ENCODE data around the gene TBC1D16.
A peak's percentile ranks its signal among the peaks of the same experiment; 100 is the strongest.

Gene TBC1D16

DNA sequence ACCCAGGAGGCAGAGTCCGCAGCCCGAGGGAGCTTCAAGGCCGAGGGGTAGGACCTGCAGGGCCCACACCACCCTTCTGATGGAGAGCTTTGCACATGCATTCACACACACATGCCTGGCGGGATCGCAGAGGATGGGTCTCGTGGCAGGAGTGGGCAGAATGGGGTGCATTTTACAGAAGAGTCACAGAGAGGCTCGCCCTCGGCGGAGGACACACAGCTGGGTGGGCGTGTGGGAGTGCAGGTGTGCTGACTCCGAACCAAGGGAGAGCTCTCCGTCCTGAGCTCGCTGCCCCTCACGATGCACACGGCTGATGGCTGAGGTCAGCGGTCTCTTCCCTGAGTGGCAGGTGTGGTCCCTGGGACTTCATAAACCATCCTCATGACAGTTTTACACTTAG lies 99.6 kb downstream of the TBC1D16 start:
- DNase-seq, result no peak

DNA sequence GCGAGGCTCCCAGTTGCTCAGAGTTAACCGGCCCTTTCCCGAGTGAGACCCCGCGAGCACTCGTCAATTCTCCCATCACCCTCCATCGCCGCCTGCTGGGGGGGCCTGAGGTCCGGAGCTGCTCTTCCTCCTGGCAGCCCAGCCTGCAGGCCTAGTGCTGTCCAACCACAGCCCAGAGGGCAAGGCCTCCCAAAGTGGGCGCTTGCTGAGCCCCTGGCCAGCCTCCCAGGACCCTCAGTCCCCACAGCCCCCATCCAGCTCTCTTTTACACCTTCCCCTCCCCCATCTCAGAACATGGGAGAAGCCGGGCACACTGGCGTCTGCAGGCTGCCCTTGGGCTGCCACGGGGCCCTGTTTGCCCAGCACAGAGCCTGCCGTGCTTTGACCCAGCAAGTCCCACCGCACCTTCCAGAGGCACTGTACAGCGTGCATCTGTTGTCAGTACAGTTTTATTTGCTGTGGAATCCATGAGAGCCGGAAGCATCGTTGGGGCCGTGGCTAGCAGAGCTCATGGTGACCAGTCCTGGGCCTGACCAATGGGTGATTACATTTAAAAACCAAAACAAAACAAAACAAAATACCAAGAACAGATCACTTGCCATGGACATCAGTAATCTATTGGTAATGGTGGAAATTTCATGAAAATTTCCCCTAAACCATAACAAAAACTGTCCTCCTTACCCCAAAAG lies 100.3 kb downstream of the TBC1D16 start:
- DNase-seq, result no peak

DNA sequence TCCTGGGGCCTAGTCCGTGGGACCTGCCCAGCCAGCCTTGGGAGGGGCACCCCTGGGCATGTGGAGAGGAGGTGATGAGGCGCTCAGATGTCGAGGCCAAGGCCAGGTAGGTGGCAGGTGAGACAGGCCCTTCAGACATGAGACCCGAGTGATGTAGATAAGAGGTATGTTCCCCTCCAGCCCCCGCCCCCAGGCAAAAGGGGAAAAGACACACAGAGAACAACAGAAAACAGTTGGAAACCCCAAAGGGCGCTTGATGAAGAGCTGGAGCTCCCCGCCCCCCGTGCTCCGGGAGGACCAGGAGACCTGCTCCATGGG lies 101.1 kb downstream of the TBC1D16 start:
- no peak for DNase-seq

DNA sequence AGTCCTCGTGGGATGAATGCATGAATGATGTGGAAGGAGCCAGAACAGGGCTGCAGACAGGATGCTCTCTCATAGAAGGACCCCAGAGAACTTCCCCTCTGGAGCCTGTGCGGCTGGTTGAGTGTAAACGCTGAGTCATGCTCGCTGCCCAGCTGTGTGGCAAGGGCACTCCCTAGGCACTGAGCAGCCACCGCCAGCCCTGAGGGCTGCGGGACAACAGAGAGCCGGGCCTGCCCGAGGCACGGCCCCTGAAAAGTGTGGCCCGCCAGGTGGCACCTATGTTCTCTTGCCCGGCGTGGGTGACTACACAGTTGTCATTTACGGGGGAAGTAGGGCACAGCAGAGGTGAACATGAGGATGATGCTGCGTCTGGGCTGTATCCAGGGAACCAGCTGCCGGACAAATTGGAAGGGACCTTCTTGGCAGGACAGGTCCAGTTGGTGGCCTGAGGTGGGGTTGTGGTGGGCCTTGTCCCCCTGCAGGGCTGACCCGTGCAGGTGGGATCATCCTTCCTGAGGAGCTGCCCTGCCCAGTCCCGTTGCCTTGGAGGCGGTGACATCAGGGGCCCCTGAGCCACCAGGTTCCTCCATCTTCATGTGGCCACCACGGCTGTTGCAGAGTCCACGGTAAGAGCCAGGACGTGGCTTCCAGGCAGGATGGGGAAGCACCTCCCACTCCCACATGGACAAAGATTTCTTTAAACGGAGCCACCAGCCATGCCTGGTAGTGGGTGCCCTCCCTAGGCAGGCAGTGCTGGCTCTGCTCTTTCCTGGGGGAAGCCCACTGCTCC lies 101.6 kb downstream of the TBC1D16 start:
- DNase-seq, result no peak

DNA sequence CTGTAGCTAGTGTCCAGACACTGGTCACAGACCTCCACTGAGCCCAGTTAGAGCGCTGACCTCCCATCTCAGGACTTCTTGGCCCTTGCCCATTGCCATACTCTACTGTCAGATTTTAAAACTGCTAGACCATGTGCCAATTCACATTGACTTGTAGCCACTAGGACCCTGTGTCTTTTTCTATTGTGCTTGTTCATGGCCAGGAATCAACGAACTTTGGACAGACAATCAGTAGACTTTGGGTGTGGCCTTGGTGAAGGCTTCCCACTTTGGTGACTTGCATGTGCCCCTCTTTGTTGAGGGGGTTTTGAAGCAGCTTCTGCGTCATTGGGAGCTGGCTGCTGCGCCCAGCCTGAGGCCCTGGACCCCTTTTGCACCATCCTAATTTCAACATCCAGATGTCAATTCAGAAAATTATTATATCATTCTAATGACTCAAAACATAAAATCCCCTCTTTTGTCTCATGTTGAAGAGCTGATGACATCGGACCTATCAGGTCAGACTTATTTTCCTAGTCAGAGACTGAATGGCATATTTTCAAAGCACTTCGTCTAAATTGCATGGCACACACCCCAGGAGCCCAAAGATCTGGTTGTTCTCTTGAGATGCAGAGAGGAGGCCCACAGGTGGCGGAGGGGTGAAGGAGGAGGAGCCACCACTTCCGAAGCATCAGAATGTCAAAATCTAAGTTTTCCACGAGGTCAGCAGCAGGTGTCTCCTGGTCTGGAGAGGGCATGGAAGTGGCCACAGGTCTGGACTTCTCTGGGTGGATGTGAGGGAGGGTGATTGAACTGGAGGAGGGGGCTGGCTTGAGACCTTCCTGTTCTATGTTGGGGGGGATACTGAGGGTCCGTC lies 103.0 kb downstream of the TBC1D16 start:
- no peak for DNase-seq

DNA sequence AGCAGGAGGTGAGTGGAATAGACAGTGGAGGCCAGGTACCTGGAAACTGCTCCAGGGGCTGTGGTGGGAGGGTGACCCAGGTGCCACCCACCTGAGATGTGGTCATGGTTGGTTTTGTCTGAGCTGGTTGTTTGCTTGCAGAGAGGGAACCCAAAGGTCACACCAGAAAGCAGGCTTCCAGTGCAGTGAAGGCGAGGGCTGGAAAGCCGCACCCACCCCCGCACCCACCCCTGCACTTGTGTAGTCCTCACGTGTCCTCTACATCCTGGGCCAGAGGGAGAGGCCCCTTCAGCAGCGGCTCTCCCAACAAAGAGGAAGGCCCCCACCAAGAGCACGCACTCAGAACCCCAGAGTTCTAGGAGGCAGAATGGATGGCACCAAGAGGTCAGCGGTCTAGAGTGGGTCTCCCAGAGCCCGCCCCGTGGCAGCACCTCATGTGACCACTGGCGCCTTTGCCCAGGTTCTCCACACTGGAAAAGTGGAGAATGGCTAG lies 103.8 kb downstream of the TBC1D16 start:
- DNase-seq, result no peak

DNA sequence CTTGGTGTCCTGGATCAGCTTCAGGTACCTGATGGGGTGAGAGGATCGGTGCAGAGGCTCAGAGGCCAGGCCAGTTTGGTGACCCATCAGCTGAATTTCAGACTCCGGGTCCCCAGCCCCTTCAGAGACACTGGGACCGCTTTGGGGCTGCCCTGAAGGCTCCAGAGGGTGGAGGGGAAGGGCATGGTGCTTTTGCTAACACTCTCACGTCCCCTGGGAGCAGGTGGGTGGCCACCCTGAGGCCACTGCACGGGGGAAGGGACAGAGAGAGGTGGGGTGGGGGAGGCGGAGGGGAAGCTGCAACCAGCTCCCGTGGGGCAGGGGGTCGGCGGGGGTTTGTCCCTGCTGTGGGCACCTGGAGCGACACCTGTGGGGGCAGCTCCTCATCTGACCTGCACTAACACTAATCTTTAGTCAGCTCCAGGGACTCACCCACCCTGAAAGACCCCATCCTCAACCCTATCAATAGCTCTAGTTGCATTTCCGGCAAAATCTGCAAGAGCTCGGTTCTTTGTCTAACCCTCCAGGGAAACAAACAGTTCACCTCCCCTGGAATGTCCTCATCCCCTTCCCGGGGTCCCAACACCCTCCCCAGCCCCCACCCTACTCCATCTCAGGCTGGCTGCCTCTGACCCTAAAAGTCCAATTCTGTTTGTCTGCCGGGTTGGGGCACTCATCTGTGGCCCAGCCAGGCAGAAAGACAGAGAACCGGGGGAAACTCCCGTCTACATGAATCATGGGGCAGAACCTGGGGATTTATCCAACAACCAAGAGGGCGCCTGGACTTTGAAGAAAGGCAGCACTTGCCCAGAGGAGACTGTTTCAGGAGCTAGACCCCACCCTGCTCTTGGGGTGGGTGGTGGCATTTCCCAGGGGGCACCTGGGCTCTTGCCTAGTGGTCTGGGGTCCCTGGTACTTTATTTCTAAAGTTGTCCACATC lies 104.5 kb downstream of the TBC1D16 start:
- DNase-seq, result no peak

DNA sequence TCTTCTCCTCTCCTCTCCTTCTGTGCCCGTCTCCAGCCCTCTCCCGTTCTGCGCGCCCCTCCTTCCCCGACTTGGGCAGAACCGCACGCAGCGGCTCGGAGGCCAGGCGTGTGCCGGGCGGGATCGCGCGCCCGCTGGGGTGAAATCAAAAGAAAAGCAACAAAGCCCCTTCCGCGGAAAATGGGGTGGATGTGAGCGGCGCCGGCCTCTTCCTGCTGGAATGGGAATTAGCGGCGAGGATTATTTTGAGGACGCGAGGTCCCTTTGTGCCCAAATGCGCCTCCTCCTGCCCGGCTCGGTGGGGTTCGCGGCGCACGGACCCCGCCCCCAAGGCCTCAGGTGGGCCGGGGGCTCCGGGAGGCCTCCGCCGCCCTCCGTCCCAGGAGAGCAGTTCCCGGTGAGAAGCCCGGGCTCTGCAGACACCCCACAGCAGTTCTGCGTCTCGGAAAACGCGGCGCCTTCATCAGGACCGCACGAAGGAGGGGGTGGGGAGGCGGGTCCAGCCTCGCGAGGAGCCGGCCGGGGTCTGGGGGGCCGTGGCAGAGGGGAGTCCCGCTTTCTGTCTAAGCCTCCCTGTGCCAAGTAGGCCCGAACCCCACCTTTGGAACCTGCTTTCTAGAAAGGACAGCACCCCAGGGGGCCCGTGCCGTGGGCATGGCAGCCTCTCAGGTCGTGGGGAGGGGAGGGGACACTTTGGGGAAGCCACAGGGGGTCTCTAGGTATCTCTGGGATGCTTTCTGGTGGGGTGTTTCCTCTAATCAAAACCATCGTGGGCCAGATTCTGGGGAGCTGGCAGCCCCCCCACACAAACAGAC lies 105.4 kb downstream of the TBC1D16 start:
- DNase-seq, result no peak

DNA sequence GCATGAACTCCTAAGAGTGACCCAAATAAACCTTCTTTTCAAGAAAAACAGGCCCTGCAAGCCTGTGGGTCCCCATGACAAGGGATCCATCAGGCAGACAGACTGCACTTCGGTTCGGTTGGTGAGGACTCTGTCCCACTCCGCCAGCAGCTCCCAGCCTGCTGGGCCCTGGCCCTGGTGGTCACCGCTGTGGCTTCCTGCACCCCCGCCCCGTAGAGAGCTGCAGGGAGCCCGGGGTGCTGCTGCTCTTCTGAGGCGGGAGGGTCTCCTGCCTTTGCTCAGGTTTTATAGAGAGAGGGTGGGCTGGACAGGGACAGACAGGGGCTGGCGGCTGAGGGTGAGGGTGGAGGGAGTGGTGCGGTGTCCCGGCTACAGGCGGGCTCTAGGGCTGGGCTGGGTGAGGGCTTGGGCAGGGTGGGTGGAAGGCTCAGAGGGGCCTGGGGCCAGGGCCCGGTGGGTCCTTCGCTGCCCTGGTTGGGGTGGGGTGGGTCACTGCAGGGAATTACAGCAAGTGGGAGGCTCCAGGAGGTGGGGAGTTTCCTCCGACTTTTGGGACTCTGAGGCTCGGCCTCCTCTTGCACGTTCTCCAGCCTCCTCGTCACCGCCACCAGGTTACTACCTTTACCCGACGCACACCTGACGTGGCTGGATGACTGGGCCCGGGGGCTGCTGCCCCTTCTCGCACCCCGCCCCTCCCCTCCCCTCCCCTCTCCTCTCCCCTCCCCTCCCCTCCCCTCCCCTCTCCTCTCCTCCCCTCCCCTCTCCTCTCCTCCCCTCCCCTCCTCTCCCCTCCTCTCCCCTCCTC lies 106.2 kb downstream of the TBC1D16 start:
- DNase-seq, result no peak

DNA sequence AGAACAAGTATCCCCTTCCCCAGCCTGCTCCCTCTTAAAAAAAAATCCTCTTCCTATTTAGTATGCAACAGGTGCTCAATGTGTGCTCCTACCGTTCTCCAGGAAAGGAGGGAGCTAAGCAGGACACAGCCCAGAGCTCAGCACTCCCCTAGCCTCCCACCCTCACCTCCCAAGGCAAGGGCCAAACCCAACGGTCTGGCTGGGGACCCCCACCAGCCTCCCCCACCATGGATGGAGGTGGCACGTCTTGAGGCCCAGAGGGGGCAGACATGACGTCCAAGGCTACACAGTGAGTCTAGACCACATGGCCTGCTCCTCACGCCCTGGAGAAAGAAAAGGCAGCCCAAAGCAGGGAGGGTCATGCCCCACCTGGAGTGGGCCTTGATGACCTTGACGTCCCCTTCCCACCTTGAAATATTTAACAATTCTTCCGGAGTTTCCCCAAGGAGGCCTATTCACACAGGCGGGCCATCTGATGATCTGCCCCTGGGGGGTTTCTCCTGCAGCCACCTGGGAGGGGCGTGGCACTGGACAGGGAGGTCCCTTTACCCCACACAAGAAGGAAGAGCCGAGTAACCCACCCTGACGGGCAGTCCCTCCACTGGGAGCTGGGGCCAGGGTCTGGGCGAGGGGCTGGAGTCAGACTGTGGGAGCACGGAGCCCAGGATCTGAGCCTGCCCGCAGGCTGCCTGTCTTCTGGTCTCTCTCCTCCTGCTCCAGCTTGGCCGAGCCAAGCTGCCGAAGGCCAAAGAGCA lies 107.0 kb downstream of the TBC1D16 start:
- no peak for DNase-seq

DNA sequence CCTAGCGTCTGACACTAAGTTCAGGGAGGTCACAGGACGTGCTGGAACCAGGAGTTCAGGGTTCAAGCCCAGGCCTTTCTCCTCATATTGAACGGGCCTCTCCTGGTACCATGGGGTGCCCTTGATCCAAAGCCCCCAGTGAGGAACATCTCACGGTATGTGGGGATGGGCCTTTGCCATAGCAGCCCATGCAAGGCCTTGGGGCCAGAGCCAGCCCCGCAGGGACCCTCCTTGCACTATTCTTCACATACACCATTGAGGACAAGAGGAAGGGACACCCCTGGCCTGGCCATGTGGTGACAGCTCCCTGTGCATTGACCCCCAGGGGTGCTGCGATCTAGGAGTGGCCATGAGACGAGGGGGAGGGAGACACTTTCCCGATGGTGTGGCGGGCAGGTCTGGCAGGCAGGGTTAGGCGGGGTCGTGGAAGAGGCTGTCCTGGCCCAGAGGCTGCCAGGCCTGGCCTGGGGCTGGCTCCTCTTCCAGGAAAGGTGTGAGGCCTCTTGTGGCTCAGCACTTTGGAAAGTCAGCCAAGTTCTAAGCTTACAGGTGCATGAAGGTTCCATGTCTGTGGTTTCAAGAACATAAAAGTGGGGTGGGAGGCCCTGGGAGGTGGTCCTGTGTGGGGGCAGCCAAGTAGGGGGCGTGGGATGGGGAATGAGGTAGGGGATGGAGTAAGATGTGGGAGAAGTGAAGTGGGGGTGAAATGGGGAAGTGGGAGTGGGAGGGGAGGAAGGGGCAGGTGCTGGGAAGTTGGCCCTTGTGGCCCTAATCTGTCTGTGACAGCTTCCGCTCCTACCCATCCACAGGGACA lies 107.8 kb downstream of the TBC1D16 start:
- DNase-seq, result no peak

DNA sequence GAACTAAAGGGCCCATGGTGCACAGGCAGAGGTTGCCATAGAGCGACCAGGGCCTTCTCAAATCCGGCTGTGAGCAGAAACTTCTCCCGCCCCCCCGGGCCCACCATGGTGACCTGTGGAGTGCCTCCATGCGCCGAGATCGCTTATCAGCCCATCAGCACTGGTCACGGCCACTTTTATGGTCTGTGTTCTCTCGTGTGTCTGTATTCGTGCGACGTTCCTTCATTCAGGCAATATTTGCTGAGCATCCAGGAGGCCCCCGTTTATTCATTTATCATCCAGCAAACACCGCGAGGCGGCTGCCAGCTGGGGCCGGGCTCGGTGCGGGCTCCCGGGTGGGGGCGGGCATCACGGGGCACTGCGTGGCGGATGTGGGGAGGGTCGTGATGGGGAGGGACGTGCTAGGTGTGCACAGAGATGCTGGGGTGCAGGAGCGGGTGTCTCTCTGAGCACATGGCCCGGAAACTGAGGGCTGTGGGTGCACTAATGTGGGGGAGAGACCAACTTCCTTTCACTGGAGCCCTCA lies 108.5 kb downstream of the TBC1D16 start:
- DNase-seq, result no peak

DNA sequence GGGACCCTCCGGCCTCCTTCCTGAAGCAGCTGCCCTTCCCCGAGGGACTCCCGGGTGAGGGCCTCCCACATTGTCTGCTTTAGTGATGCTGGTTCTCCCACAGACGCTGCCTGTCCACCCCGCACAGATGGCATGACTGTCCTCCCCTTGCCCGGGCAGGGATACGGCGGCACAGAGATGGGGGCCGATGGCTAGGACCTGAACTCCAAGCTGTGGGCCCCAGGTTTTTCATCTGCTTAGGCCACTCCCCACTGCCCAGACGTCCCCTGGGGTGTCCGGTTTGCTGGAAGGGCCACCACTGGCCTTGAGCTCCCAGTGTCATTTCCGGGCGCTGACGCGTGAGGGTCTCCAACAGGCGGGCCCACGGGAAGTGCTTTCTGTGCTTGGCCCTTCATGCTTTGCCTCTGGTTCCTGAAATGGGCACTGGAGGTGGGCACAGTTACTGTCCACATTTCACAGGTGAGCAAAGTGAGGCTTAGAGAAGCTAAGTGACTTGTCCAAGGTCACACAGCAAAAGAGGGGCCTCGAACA lies 109.0 kb downstream of the TBC1D16 start:
- no peak for DNase-seq

DNA sequence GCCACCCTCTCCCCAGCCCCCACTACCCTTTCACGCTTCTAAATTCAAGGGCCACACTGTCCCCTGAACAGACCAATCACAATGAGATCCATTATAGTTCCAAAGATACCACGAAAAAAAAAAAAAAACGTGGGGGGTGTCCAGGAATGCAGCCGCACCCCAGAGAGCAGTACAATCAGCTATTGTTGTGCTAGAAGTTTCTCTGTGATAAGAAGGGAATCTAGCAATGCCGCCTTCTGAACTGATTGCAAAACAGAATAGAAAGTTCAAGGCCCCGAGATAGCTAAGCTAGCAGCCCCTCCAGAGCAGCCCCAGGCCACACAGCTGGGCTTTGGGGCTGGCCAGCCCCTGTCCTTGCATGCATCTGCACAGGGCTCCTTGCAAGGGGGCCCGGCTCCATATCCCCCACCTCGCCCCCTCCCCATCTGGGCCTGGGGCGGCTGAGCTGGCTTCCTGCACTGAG lies 109.5 kb downstream of the TBC1D16 start:
- DNase-seq, result no peak

DNA sequence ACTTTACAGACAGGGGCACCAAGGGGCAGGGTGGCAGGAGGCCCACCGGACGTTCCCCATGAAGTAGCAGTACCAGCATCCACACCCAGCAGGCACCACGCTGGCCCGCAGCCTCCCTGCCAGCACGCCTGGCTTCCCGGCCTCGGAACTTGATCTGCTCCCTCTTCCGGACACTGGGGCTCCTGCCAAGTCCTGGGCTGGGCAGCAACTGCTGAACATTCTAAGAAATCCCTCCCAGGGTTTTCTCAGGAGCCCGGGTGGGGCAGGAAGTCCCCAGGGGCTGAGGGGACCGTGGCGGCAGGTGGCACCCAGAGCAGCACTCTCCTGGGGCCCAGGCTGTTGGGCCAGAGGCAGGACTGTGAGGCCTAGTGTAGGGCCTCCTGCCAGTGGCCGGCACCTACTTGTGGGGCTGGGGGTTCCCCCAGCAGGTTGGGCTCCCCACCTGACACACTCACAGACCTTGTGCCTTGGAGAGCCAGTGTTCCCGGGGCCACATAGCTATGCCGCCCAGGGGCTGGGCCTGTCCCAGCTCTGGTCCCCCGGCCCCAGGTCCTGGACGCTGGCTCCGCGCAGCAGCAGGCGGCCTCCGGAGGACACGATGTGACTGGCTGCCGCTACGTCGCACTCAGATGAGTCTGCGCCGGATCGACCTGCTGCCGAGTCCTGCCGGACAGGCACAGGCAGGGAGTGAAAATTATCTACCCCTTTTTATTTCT lies 110.3 kb downstream of the TBC1D16 start:
- DNase-seq, result no peak

DNA sequence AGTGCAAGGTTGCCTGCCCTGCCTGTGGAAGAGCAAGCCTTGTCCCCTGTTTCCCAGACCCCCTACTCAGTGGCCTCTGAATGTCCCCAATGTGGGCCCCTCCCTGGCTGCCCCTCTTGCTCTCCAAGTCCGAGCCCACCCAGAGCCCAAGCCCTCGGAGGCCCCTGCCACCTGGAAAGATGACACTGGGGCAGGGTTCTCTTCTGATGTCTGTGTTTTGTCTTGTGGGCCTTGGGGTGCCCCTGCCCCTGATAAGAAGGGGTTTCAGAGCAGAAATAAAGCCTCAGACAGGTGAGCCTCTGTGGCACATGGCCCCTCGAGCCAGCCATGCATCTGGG lies 111.1 kb downstream of the TBC1D16 start:
- no peak for DNase-seq

DNA sequence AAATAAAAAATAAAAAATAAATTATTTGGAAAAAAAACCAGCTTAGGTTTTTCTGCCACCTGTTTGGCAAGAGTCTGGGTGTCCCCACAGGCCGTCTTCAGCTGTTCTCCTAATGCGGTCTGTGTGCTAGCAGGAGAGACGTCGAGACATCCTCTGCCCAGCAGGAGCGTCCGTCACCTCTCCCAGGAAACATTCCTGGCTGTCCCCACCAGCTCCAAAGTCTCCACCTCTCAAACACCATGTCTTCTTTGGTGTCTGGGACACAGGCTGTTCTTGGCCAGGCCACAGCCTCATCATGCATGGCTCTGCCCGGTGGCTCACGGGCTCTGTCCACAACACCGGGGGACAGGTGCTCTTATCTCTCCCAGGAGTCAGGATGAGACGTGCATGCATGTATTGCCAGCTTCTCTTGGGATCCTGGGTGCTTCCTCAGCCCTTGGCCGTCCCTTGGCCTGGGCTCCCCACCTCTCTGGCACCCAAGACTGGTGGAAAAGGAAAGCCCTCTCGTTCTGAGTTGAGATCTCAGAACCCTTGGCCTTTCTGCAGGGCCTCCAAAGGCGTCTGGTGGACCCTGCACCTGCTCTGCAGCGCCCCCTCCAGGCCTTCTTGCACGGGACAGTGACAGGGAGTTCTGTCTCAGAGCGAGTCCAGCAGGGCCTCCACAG lies 111.6 kb downstream of the TBC1D16 start:
- peak; percentile 39 for DNase-seq

All from activated CD4-positive, alpha-beta T cell treated with anti-CD3 and anti-CD28 coated beads, Interleukin-2, amount 50 U/mL, for 1 hour (primary cell).